Astrocyte (in vitro differentiated cells and primary cell): ENCODE measurements around the gene GIMAP6. TPM values are rescaled to one million over a fixed set of nuclear protein-coding genes. Genes with fewer than 3 reads are reported as not detected.
"Not testable (repeated sequence)": the region's sequence is repeated elsewhere in the genome, so short reads cannot be mapped to it uniquely, and the experiment has no call there.

Source experiments
- DNase-seq: peaks from one replicate; pipeline ENCODE4 v3.0.0-alpha.2; 2010; ENCODE audit warnings: low read depth
- FAIRE-seq: peaks from 2 replicates; lab custom pipeline; 2011; peaks lifted over from hg19 to GRCh38; lab: Jason Lieb, UNC
- H2AFZ ChIP-seq: 2 replicates; pipeline ENCODE4 v1.6.0; 2012; ENCODE audit warnings: low read depth, low read length, inconsistent platforms
- H3K27ac ChIP-seq: 2 replicates; pipeline ENCODE4 v1.5.1; 2011; ENCODE audit warnings: low read depth, low read length, inconsistent platforms
- H3K27me3 ChIP-seq: 2 replicates; pipeline ENCODE4 v1.6.0; 2011; ENCODE audit warnings: low read length, inconsistent platforms; ENCODE audit not compliant: insufficient read depth
- H3K36me3 ChIP-seq: 2 replicates; pipeline ENCODE4 v1.5.1; 2011; ENCODE audit warnings: low read length, inconsistent platforms; ENCODE audit not compliant: insufficient read depth
- H3K4me1 ChIP-seq: 2 replicates; pipeline ENCODE4 v1.5.1; 2011; ENCODE audit warnings: low read length, inconsistent platforms; ENCODE audit not compliant: insufficient read depth
- H3K4me2 ChIP-seq: 2 replicates; pipeline ENCODE4 v1.6.0; 2012; ENCODE audit warnings: low read length, inconsistent platforms
- H3K4me3 ChIP-seq: 2 replicates; pipeline ENCODE4 v1.5.1; 2011; ENCODE audit warnings: low read depth, mild to moderate bottlenecking, low read length, inconsistent platforms; ENCODE audit not compliant: insufficient read depth
- H3K79me2 ChIP-seq: 2 replicates; pipeline ENCODE4 v1.6.0; 2012; ENCODE audit warnings: mild to moderate bottlenecking, low read length, inconsistent platforms; ENCODE audit not compliant: insufficient read depth
- H3K9ac ChIP-seq: 2 replicates; pipeline ENCODE4 v1.6.0; 2012; ENCODE audit warnings: mild to moderate bottlenecking, low read length, inconsistent platforms
- H3K9me3 ChIP-seq: 2 replicates; pipeline ENCODE4 v1.5.1; 2012; ENCODE audit warnings: low read depth, mild to moderate bottlenecking, low read length, inconsistent platforms; ENCODE audit not compliant: insufficient read depth
- H4K20me1 ChIP-seq: 2 replicates; pipeline ENCODE4 v1.6.0; 2012; ENCODE audit warnings: low read length, inconsistent platforms; ENCODE audit not compliant: insufficient read depth
- H3K27ac Mint-ChIP-seq: one replicate; pipeline ENCODE4 v1.8.0; 2021; ENCODE audit warnings: mild to moderate bottlenecking, mixed read lengths; ENCODE audit not compliant: unreplicated experiment
- H3K27me3 Mint-ChIP-seq: one replicate; pipeline ENCODE4 v1.8.0; 2021; ENCODE audit warnings: low read depth, mixed read lengths; ENCODE audit not compliant: unreplicated experiment
- H3K36me3 Mint-ChIP-seq: one replicate; pipeline ENCODE4 v1.8.0; 2021; ENCODE audit warnings: low read depth, mixed read lengths; ENCODE audit not compliant: unreplicated experiment
- H3K4me1 Mint-ChIP-seq: one replicate; pipeline ENCODE4 v1.8.0; 2021; ENCODE audit warnings: low read depth, mixed read lengths; ENCODE audit not compliant: unreplicated experiment
- H3K4me3 Mint-ChIP-seq: one replicate; pipeline ENCODE4 v1.8.0; 2021; ENCODE audit warnings: mild to moderate bottlenecking, moderate library complexity, mixed read lengths; ENCODE audit not compliant: unreplicated experiment
- H3K9me3 Mint-ChIP-seq: one replicate; pipeline ENCODE4 v1.8.0; 2021; ENCODE audit warnings: mild to moderate bottlenecking, mixed read lengths; ENCODE audit not compliant: unreplicated experiment
- CTCF ChIP-seq: IDR thresholded peaks from 2 replicates; pipeline ENCODE4 v1.5.1; 2011; ENCODE audit warnings: low read depth, mild to moderate bottlenecking, inconsistent platforms, low read length, moderate library complexity; ENCODE audit not compliant: insufficient read depth
- EZH2 ChIP-seq: IDR thresholded peaks from 2 replicates; pipeline ENCODE4 v1.6.1; 2012; ENCODE audit warnings: mild to moderate bottlenecking, low read length, inconsistent platforms; ENCODE audit not compliant: insufficient read depth
- total RNA-seq: library from RNA; stranded (reverse); gene quantifications from 2 replicates; pipeline ENCODE4 v1.2.1, GENCODE V29; 2021

GIMAP6 gene
- total RNA-seq, 1 donor from 2014 or later: not detected

- Histone ChIP-seq H3K27me3 (no peaks in the 10 kb centered on the region), H3K9ac (no peak overlapping the region), H3K79me2 (no peaks in the 10 kb centered on the region), H3K9me3 (no peaks in the 10 kb centered on the region), H3K4me1 (no peaks in the 10 kb centered on the region), H3K4me2 (no peak overlapping the region), H3K4me3 (no peak overlapping the region), H3K36me3 (no peaks in the 10 kb centered on the region), H4K20me1 (no peaks in the 10 kb centered on the region), H2AFZ (no peak overlapping the region), H3K27ac (no peak overlapping the region)
- FAIRE-seq (no peak), DNase-seq (no peak)
- peaks cover 4% of the 10 kb centered on the region for H3K9me3 Mint-ChIP-seq
- H3K27ac Mint-ChIP-seq: no peak overlapping the region
- TF ChIP-seq CTCF: no peak
- TF ChIP-seq EZH2: no peak
- H3K36me3 Mint-ChIP-seq: no peaks in the 10 kb centered on the region
- peaks cover 9% of the 10 kb centered on the region for H3K4me1 Mint-ChIP-seq
- H3K27me3 Mint-ChIP-seq: peaks cover 5% of the 10 kb centered on the region
- H3K4me3 Mint-ChIP-seq: no peak overlapping the region
Measured at GRCh38 chr7:150675714-150676113, 43.5 kb upstream of the GIMAP6 start.

DNA sequence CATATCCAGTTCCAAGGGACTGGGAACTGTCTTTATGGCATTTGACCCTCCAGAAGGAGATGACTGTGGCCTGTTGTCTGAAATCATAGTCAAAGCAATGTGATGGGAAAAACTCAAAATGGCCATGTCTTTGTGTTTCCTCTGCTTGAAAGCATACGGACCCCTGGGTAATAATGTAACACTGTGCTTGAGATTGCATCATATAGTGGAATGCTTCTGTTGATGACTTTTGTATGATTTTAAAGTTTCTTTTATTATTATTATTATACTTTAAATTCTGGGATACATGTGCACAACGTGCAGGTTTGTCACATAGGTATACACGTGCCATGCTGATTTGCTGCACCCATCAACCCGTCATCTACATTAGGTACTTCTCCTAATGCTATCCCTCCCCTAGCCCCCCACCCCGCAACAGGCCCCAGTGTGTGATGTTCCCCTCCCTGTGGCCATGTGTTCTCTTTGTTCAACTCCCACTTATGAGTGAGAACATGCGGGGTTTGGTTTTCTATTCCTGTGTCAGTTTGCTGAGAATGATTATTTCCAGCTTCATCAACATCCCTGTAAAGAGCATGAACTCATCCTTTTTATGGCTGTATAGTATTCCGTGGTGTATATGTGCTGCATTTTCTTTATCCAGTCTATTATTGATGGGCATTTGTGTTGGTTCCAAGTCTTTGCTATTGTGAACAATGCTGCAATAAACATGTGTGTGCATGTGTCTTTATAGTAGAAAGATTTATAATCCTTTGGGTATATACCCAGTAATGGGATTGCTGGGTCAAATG lies 39.8 kb upstream of the GIMAP6 start:
- not testable (repeated sequence) for H3K36me3 Mint-ChIP-seq, H3K4me3 Mint-ChIP-seq, H3K4me3 ChIP-seq, H4K20me1 ChIP-seq, FAIRE-seq, H3K27me3 Mint-ChIP-seq, H3K36me3 ChIP-seq, H2AFZ ChIP-seq, DNase-seq, H3K79me2 ChIP-seq, H3K4me1 Mint-ChIP-seq, H3K9me3 ChIP-seq, H3K4me1 ChIP-seq, H3K27me3 ChIP-seq, H3K4me2 ChIP-seq, H3K27ac ChIP-seq, H3K9ac ChIP-seq, H3K9me3 Mint-ChIP-seq
- peak overlapping the region; percentile 14 for H3K27ac Mint-ChIP-seq

- no peak for DNase-seq
- Mint-ChIP-seq H3K27ac (no peak overlapping the region), H3K27me3 (peaks cover 17% of the 10 kb centered on the region), H3K36me3 (no peaks in the 10 kb centered on the region), H3K4me3 (no peak overlapping the region), H3K4me1 (peaks cover 9% of the 10 kb centered on the region), H3K9me3 (peaks cover 5% of the 10 kb centered on the region)
- Histone ChIP-seq H3K27ac (no peak overlapping the region), H2AFZ (no peak overlapping the region), H3K4me3 (no peak overlapping the region), H3K4me1 (no peaks in the 10 kb centered on the region), H3K36me3 (no peaks in the 10 kb centered on the region), H3K9me3 (no peaks in the 10 kb centered on the region), H3K27me3 (no peaks in the 10 kb centered on the region), H3K9ac (no peak overlapping the region), H3K79me2 (no peaks in the 10 kb centered on the region), H4K20me1 (no peaks in the 10 kb centered on the region), H3K4me2 (no peak overlapping the region)
- TF ChIP-seq EZH2 (no peak), CTCF (no peak)
- FAIRE-seq: no peak
Measured at GRCh38 chr7:150668977-150669376, 36.8 kb upstream of the GIMAP6 start.
